Measurements from ENCODE around the gene GREM2.

DNA sequence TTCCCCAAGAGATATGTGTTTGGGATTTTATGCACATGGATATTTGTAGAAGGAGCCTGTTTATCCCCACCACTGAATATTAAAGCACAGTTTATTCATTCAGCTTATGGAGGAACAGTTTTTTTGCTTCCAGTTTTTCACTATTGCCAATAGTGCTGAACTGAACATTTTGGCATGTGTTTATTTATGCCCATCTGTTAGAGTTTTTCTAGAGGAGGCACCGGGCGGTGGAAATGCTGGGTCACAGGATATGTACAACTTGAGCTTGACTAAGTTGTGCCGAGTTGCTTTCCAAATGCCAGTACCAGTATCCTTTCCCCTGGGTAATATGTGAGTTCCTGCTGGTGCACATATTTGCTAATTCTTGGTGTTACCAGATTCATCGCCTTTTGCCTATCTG is 111.3 kb downstream of the GREM2 start:
- TF ChIP-seq RFX5 (IDR thresholded peaks at IDR 0.05) (no peak), MAZ (IDR thresholded peaks at IDR 0.05; ENCODE audit: borderline replicate concordance, low read depth, low read length) (no peak), JUNB (IDR thresholded peaks at IDR 0.05) (no peak), RCOR1 (IDR thresholded peaks at IDR 0.05; ENCODE audit: low read depth, low read length) (no peak), CHD2 (IDR thresholded peaks at IDR 0.05; ENCODE audit: low read length, partially characterized antibody) (no peak), NR3C1 (IDR thresholded peaks at IDR 0.05) (no peak), ZFP36 (IDR thresholded peaks at IDR 0.05; ENCODE audit: borderline replicate concordance, partially characterized antibody) (no peak), CEBPB (IDR thresholded peaks at IDR 0.05) (no peak), SMC3 (IDR thresholded peaks at IDR 0.05) (no peak), JUN (IDR thresholded peaks at IDR 0.05) (no peak), MYC (IDR thresholded peaks at IDR 0.05; ENCODE audit: borderline replicate concordance, low read length) (no peak)
- TF ChIP-seq, protein P1, sequence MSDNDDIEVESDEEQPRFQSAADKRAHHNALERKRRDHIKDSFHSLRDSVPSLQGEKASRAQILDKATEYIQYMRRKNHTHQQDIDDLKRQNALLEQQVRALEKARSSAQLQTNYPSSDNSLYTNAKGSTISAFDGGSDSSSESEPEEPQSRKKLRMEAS (IDR thresholded peaks at IDR 0.05) = no peak
- TF ChIP-seq, protein P2, sequence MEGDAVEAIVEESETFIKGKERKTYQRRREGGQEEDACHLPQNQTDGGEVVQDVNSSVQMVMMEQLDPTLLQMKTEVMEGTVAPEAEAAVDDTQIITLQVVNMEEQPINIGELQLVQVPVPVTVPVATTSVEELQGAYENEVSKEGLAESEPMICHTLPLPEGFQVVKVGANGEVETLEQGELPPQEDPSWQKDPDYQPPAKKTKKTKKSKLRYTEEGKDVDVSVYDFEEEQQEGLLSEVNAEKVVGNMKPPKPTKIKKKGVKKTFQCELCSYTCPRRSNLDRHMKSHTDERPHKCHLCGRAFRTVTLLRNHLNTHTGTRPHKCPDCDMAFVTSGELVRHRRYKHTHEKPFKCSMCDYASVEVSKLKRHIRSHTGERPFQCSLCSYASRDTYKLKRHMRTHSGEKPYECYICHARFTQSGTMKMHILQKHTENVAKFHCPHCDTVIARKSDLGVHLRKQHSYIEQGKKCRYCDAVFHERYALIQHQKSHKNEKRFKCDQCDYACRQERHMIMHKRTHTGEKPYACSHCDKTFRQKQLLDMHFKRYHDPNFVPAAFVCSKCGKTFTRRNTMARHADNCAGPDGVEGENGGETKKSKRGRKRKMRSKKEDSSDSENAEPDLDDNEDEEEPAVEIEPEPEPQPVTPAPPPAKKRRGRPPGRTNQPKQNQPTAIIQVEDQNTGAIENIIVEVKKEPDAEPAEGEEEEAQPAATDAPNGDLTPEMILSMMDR (IDR thresholded peaks at IDR 0.05) = no peak
- TF ChIP-seq, protein P3, sequence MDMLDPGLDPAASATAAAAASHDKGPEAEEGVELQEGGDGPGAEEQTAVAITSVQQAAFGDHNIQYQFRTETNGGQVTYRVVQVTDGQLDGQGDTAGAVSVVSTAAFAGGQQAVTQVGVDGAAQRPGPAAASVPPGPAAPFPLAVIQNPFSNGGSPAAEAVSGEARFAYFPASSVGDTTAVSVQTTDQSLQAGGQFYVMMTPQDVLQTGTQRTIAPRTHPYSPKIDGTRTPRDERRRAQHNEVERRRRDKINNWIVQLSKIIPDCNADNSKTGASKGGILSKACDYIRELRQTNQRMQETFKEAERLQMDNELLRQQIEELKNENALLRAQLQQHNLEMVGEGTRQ (IDR thresholded peaks at IDR 0.05) = no peak

All from A549 (cell line).